ENCODE data around the gene PPIF.
A peak's percentile ranks its signal among the peaks of the same experiment; 100 is the strongest.

PPIF gene

GRCh38 chr10:79313320-79313719, 33.9 kb upstream of the PPIF start:
- no peak for DNase-seq (ENCODE audit: extremely low read depth in 1 of 2, low read depth in 1 of 2)

GRCh38 chr10:79313911-79314439, 33.3 kb upstream of the PPIF start:
- DNase-seq (ENCODE audit: extremely low read depth in 1 of 2, low read depth in 1 of 2): no peak

- DNase-seq (ENCODE audit: extremely low read depth in 1 of 2, low read depth in 1 of 2): no peak
These were observed 32.3 kb upstream of the PPIF start for GRCh38 chr10:79314761-79315601.

- no peak for DNase-seq (ENCODE audit: extremely low read depth in 1 of 2, low read depth in 1 of 2)
These were observed 31.7 kb upstream of the PPIF start for GRCh38 chr10:79315602-79315920.

- DNase-seq (ENCODE audit: extremely low read depth in 1 of 2, low read depth in 1 of 2): no peak
These were observed 30.4 kb upstream of the PPIF start for GRCh38 chr10:79316671-79317431.

- no peak for DNase-seq (ENCODE audit: extremely low read depth in 1 of 2, low read depth in 1 of 2)
These were observed 28.9 kb upstream of the PPIF start for GRCh38 chr10:79318369-79318768.

- no peak for DNase-seq (ENCODE audit: extremely low read depth in 1 of 2, low read depth in 1 of 2)
These were observed 28.0 kb upstream of the PPIF start for GRCh38 chr10:79319115-79319771.

- no peak for DNase-seq (ENCODE audit: extremely low read depth in 1 of 2, low read depth in 1 of 2)
These were observed 27.0 kb upstream of the PPIF start for GRCh38 chr10:79320316-79320715.

- no peak for DNase-seq (ENCODE audit: extremely low read depth in 1 of 2, low read depth in 1 of 2)
These were observed 26.3 kb upstream of the PPIF start for GRCh38 chr10:79320820-79321493.

GRCh38 chr10:79321494-79321882, 25.8 kb upstream of the PPIF start:
- no peak for DNase-seq (ENCODE audit: extremely low read depth in 1 of 2, low read depth in 1 of 2)

GRCh38 chr10:79321951-79322350, 25.3 kb upstream of the PPIF start:
- no peak for DNase-seq (ENCODE audit: extremely low read depth in 1 of 2, low read depth in 1 of 2)

- peak; percentile 53 to 68 for DNase-seq (ENCODE audit: extremely low read depth in 1 of 2, low read depth in 1 of 2)
These were observed 24.4 kb upstream of the PPIF start for GRCh38 chr10:79322616-79323543.

GRCh38 chr10:79323602-79324001, 23.7 kb upstream of the PPIF start:
- DNase-seq (ENCODE audit: extremely low read depth in 1 of 2, low read depth in 1 of 2): no peak

- DNase-seq (ENCODE audit: extremely low read depth in 1 of 2, low read depth in 1 of 2): no peak
These were observed 23.1 kb upstream of the PPIF start for GRCh38 chr10:79324032-79324695.

- no peak for DNase-seq (ENCODE audit: extremely low read depth in 1 of 2, low read depth in 1 of 2)
These were observed 20.7 kb upstream of the PPIF start for GRCh38 chr10:79326361-79327089.

- no peak for DNase-seq (ENCODE audit: extremely low read depth in 1 of 2, low read depth in 1 of 2)
These were observed 20.2 kb upstream of the PPIF start for GRCh38 chr10:79327090-79327457.

GRCh38 chr10:79328147-79328701, 19.0 kb upstream of the PPIF start:
- DNase-seq (ENCODE audit: extremely low read depth in 1 of 2, low read depth in 1 of 2): no peak

GRCh38 chr10:79328737-79329504, 18.3 kb upstream of the PPIF start:
- no peak for DNase-seq (ENCODE audit: extremely low read depth in 1 of 2, low read depth in 1 of 2)
